GM19351 (cell line): ENCODE measurements around the gene YBX1.

ENCODE experiments used
- ATAC-seq: cut with Tn5 transposase; IDR thresholded peaks from one replicate; pipeline ENCODE4 v1.9.1; 2021; ENCODE audit warnings: mild to moderate bottlenecking, moderate library complexity; ENCODE audit not compliant: unreplicated experiment

The YBX1 gene

GRCh38 chr1:42734201-42735035 lies 52.2 kb downstream of the YBX1 start:
- no peak for ATAC-seq

GRCh38 chr1:42735056-42735455 lies 52.8 kb downstream of the YBX1 start:
- ATAC-seq, result no peak

GRCh38 chr1:42735477-42736105 lies 53.4 kb downstream of the YBX1 start:
- no peak for ATAC-seq

- ATAC-seq, result no peak
Measured at GRCh38 chr1:42736152-42736551, 53.9 kb downstream of the YBX1 start.

- ATAC-seq, result no peak
Measured at GRCh38 chr1:42736571-42737200, 54.5 kb downstream of the YBX1 start.

GRCh38 chr1:42737257-42737656 lies 55.0 kb downstream of the YBX1 start:
- ATAC-seq, result no peak

- ATAC-seq, result no peak
Measured at GRCh38 chr1:42737986-42738677, 55.9 kb downstream of the YBX1 start.

GRCh38 chr1:42738678-42739226 lies 56.5 kb downstream of the YBX1 start:
- ATAC-seq, result no peak

- no peak for ATAC-seq
Measured at GRCh38 chr1:42739753-42740700, 57.8 kb downstream of the YBX1 start, which contains the start of gene CLDN19. CLDN19 (minus strand) TSS chr1:42740236; CDS start chr1:42740063, 173 bp downstream.

- no peak for ATAC-seq
Measured at GRCh38 chr1:42740851-42741580, 58.8 kb downstream of the YBX1 start.

- no peak for ATAC-seq
Measured at GRCh38 chr1:42741706-42742105, 59.5 kb downstream of the YBX1 start.

- ATAC-seq, result no peak
Measured at GRCh38 chr1:42742141-42742540, 59.9 kb downstream of the YBX1 start.

GRCh38 chr1:42742617-42743316 lies 60.5 kb downstream of the YBX1 start:
- ATAC-seq, result no peak

- no peak for ATAC-seq
Measured at GRCh38 chr1:42743317-42744147, 61.3 kb downstream of the YBX1 start.

GRCh38 chr1:42744148-42744413 lies 61.9 kb downstream of the YBX1 start:
- no peak for ATAC-seq

GRCh38 chr1:42745851-42746250 lies 63.6 kb downstream of the YBX1 start:
- ATAC-seq, result no peak

- no peak for ATAC-seq
Measured at GRCh38 chr1:42746436-42747105, 64.4 kb downstream of the YBX1 start.
